ENCODE data around the gene SUSD1.
"Not testable (repeated sequence)": the region's sequence is repeated elsewhere in the genome, so short reads cannot be mapped to it uniquely, and the experiment has no call there.

The SUSD1 gene

DNA sequence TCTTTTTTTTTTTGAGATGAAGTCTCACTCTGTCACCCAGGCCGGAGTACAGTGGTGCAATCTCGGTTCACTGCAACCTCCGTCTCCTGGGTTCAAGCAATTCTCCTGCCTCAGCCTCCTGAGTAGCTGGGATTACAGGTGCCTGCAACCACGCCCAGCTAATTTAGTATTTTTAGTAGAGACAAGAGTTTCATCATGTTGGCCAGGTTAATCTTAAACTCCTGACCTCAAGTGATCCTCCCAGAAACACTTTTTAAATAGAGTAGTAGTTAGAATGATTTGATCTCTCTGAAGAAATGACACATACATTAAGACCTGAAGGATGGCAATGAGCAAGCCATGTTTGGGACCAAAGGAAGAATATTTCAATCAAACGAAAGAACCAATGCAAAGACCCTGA is 46.7 kb downstream of the SUSD1 start:
- DNase-seq = not testable (repeated sequence)

DNA sequence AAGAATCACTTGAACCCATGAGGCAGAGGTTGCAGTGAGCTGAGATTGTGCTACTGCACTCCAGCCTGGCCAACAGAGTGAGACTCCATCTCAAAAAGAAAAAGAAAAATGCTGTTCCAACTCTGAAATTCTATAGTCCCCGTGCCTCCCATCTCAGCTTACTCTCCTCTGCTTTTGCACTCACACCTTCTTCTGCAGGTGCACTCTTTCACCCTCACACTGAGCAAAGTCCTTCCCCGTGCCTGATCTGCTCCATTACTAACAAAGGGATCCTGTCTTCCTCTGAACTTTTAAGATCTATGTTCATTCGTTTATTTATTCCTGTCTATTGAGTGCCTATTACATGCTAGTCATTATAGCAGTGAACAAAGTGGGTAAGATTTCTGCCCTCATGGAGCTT is 47.8 kb downstream of the SUSD1 start:
- no peak for DNase-seq

DNA sequence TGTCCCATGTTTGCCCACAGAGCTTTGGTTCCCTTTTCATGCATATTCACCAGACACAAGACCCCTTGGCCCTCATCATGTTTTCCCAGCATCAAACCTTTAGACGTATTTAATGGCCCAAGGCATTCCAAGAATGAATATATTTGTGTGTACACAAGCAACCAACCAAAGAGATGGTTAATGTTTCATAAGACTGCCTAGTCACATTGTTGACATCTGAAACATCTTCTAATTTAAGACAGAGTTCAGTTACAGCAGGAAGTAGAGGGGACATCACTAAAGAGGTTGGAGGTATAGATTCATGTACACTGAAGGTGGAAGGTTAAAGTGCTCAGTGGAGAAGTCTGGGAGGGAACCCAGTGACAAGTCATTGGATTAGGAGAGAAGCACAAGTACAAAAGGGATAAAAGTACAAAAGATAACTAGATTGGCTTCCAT is 49.1 kb downstream of the SUSD1 start:
- no peak for DNase-seq

DNA sequence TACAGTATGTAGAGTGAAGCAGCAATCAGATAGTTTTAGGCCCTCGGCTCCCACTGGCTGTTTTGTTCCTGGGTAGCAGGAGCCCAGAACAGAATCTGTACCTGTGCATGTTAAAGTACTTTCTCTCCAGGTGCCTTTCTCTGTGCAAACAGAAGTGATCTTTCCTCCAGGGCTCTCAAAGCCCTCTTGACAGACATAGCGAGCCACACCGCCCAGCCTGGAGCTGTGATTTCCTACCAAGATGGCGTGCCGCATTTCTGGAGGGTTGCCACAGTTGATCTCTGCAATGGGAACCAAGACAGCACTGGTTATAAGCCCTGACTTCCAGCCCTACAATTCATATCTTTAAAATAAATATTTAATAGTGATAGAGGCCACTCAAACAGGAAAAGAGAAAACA is 50.9 kb downstream of the SUSD1 start:
- no peak for DNase-seq

DNA sequence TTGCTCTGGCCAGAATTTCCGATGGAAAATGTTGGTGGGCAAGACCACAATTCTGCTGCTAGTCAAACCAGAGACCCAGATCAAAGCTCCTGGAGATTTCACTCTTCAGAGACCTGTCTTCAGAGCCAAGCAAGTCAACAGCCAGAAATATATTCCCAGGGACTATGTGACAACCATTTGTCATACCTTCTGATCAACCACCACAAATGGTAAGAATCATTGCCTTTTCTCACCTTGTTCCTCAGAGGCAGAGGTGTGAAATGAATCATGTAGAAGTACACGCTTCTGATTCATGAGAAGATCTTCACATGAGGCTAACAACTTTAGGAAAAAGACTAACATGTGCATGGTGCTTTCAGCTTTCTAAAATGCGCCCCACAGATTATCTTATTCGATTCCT is 53.5 kb downstream of the SUSD1 start:
- no peak for DNase-seq

DNA sequence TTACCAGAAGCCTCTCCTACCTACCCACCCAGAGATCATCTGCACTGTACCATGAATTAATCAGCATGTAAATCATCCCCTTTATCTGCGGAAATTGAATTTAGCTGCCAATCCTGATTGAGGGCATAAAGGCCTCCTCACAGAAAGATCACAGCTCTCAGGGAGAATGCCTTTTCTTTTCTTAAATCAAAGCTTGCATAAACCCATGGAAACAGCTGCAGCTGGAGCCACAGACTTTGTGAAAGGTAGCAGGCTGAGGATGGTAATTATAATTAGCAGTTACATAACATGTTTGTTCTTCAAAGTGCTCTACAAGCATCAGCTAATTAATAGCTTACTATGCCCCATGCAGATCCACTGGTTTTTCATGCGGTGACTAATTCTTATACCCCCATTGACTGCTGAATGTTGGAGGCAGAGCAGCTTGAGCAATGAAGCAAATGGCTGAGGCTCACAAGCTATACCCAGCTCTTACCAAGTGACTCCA is 54.6 kb downstream of the SUSD1 start:
- no peak for DNase-seq

DNA sequence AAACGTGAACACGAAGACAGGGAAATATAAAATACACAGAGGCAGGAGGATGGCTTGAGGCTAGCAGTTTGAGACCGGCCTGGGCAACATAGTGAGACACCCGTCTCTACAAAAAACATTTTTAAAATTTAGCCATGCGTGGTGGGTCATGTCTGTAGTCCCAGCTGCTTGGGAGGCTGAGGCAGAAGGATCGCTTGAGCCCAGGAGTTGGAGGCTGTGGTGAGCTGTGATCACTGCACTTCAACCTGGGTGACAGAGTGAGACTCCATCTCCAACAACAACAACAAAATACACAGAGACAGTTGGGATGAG is 55.1 kb downstream of the SUSD1 start:
- DNase-seq = no peak

DNA sequence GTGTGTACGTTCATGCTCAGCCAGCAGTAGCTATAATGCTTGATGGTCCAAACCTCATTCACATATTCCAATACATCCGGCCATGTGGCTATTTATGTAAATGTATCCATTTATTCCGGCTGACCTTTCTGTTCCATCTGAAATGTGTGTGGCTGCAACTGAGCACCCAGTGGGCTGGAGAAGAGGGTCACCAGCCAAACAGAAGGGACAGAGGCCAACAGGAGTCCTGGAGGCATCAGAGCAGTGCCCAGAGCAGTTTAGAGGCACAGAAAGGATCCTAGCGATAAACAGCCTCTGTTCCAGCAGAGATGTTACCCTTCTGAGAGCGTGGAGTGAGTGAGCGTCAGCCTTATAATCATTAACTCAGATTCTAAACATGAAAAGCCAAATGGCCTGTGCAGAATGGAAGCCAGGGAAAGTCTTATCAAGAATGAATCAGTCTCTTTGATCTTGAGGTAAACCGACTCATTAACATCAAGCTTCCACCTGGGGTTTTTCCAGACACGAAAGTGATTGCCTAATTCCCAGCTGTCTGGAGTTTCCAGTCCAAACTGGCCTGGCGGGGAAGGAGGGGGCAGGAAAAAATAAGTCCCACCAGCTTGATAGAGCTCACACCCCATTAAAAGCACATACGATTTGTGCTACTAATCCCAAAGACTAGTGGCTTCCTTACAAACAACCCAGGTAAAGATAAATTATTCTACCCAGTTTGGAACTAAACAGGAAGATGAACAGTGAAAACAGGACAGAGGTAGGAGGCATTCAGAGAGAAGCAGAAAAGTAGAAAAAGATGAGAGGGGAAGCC is 55.7 kb downstream of the SUSD1 start:
- DNase-seq = no peak

DNA sequence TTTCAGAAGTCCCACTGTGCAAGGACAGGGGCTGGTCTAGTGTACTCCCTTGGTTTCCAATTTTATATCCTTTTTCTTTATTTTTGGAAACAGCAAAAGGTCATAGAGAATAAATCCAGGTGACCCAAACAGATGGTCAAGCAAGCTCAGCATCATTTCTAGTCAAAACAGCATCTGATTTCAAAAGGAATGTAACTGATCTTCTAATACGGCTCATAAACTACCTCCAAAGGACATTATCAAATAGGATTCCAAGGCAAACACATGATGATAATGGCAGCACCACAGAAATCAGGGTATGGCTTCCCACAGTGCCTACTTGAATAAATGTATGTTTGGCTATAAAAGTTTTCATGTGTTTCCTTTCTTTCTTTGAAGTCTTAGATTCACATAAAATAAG is 57.1 kb downstream of the SUSD1 start:
- DNase-seq = no peak

DNA sequence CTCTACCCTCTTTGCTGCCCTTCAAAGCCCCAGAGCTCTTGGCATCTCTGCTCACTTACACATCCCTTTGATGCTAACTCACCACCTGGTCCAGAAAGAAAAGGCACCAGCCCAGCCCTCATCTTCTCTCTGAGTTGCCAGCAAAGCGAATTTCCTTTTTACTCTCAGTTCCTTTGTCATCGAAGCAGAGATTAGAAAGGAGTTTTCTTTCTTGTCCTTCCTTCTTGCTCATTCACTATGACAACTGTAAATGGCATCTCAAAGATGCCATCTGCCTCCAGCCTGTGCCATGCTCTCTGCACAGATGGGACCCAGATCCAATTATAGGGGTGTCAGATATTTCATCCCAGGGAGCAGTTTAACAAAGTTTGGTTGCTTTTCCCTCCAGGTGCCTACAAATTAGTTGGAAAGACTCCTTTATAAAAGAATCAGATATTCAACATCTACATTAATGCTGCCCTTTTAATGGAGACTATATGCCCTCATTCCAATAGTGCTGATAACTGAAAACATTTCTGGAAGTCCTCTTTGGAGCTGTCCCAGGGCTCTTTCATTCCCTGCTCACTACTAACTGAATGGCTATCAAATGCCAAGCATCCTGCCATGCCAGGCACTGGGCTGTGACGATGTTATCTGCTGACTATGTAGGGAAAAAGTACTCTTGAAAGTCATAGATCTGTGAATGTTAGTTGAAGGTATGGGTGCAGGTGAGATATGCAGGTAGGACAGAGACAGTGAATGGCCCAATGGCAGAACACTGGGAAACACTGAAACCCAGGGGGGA is 58.9 kb downstream of the SUSD1 start:
- no peak for DNase-seq

DNA sequence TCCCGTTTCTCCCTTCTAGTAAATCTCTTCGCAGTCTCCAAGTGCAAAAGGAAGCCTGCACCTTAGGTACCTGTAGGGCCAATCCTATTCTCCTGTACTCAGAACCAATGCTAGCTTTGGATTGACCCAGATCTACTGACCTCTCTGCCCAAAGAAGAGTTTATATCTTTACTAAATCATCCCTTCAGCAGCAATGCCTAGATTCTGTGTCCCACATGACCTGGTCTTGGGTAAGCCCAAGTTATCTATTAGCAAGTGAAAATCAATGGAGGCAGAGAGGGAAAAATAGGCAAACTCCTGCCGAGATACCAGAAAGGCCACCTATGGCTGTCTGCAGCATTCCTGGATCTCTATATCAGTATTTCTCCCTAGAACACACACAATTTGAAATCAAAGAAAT is 60.0 kb downstream of the SUSD1 start:
- DNase-seq = no peak

DNA sequence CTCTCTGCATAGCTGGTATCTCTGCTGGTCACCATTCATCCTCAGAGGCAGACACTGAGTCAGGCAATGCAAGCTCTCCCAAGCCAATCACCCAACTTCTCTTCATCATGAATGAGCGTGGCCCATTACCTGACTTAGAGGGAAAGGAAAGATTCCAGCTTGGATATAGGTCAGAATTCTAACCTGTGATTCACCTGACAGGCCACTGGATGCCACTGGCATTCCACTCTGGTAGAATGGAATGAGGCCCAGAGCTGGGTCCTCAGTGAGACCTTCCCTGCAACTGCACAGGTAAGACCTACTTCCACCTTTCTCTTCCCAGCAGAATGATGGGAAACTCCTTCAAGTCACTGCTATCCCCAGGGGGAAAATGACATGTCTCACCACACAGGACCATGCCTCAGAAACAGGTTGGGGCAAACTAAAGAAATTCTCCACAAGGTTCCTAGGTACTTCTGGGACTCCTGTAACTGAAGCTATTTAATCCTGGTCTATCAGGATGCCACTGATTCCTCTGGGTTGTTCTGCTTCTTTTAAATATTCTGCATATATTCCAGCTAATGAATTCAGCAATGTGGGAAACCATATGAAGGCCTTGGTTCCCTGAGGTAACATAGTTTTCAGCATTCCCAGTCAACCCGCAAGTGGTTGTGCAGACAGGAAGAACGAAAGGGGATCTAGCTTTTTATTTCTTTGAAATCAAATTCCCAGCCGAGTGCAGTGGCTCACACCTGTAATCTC is 62.0 kb downstream of the SUSD1 start:
- no peak for DNase-seq

DNA sequence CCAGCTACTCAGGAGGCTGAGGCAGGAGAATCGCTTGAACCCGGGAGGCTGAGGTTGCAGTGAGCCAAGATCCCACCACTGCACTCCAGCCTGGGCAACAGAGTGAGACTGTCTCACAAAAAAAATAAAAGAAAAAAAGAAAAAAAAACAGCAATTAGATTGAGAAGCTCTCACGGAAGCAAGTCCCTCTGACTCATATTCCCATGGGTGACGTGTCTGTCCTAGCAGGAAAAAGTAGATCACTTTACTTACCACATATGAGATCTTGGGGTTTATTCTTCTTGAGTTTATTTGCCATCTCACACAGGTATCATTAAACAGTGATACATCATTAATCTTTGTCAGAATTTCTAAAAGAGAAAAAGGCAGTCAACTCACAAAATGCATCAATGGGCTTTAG is 62.6 kb downstream of the SUSD1 start:
- DNase-seq = no peak

DNA sequence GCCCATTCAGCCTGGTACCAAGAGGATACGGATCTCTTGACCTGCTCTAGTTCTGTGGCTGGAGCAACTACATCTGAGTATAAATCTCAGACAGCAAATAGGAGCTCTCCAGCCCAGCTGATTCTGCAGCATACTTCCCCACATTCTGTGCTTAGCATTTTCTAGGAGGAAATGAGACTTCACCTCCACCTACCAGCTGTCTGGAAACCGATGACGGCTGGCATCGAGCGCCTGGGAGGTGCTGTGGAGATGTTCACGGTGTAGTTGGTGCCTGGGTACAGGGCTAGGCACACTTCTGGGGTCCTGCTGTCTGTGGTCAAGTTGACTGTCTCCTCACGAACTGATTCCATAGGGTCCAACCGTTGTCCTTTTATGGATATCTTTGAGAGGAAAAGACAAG is 63.6 kb downstream of the SUSD1 start:
- DNase-seq = no peak

DNA sequence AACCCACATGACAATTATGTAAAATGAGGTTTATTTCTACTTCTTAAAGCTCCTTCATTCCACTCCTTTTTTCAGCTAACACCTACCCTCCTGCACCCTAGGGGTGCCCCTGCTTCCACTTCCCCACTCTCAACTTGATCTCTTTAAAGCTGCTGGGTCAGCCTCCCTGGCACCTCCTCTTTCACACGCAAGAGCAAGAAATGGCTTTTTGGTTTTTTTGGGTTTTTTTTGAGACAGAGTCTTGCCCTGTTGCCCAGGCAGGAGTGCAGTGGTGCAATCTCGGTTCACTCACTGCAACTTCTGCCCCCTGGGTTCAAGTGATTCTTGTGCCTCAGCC is 64.4 kb downstream of the SUSD1 start:
- DNase-seq = no peak

DNA sequence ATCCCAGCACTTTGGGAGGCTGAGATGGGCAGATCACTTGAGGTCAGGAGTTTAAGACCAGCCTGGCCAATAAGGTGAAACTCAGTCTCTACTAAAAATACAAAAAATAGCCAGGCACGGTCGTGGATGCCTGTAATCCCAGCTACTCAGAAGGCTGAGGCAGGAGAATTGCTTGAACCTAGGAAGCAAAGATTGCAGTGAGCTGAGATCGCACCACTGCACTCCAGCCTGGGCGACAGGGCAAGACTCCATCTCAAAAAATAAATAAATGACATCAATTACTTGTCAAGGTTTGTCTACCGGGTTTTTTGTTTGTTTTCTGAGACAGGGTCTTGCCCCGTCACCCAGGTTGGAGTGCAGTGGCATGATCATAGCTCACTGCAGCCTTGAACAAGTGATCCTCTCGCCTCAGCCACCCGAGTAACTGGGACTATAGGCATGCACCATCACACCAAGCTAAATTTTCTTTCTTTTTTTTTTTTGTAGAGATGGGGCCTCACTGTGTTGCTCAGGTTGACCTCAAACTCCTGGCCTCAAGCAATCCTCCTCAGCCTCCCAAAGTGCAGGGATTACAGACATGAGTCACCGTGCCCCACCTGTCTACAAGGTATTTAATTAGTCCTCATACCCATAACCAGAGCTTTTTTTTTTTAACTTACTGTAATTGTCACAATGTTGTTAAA is 64.9 kb downstream of the SUSD1 start:
- no peak for DNase-seq

DNA sequence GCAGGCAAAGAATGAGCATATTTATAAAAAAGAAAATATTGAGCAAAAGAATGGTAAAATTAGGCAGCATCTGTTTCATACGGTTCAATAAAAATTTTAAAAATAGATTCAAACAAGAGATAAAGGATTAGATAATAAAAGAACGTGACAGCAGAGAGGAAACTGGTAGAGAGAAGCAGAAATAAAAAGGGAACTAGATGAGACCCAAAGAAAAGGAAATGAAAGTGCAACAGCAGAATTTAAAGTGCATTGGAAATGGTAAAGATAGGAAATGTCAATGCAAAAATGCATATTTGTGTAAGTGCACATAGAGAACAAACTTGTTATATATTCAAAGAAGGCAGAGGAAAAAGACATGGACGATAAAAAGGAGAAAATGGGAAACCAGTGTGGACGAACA is 70.2 kb downstream of the SUSD1 start:
- no peak for DNase-seq

DNA sequence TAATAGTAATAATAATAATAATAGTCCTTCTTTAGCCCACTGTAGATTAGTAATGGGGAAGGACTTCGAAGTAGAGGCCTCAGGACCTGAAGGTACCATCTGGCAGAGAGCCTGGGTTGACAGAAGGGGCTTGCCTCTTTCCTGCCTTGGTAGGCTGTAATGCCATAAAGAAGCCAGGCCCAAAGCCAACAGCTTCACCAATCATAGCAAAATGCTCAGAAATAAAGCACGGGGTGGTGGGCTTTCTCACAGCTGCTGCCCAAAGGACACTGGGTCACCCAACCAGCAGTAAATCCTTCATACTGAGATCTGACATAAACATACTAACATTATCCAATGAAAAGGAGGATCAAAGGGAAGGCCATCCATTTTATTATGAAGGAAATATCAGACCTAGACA is 70.7 kb downstream of the SUSD1 start:
- no peak for DNase-seq

DNA sequence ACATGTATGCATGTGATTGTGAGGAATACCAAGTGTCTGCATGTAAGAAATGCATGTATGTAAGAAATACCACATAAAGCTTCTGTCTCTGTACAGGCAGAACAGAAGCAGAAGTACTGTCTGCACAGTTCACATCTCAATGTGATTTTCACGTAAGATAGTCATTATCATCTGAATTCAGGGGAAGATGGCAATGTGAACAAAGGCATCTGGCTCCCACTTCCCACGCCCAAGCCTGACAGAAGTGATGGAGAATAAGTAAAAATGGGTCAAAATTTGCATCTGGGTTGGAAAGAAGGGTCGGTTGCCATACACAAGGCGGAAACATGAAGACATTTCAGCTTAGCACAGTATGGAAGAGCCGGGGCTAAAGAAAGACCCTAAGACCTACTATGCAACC is 71.7 kb downstream of the SUSD1 start:
- no peak for DNase-seq

DNA sequence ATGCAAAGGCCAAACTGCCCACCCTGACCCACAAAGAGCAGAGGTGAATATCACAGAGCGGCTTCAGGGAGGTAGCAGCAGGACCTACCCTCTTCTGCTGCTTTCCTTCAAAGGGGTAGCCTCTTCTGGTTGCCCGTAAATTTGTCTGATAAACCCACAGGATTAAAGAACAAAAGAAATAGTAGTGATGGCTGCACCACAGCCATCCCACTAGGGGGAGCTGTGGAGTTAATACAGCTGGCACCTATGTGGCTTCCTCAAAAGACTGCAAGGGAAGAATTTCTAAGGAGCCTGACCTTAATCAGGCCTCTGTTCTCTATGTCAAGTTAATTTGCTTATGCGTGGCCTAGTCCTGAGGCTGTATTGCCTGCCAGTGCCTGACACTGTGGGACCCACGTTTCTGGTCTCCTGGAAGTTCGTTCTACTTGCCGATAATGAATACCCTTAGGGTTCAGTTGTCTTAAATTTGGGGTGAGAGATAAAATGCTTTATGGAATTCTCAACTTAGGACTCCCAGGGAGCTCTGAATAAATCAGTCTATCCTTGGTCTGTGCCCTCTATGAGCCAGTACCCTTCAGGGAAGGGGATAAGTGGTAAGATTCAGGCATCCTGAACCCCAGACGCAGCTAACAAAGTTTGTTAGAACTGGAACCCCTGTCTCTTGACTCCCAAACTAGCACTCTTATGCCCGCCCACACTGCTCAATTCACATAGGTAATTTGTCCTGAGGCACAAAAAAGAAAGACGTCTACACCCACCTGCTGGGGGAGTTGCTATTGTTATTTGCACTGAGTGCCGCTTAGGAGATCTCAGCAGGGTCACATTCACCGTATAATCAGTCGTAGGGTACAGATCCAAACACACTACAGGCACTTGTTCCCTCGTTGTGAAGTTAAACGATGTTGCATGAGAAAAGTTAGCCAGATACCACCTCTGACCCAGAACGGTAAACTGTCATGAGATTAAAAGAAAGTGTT is 77.1 kb downstream of the SUSD1 start:
- peak; percentile 43 for DNase-seq

DNA sequence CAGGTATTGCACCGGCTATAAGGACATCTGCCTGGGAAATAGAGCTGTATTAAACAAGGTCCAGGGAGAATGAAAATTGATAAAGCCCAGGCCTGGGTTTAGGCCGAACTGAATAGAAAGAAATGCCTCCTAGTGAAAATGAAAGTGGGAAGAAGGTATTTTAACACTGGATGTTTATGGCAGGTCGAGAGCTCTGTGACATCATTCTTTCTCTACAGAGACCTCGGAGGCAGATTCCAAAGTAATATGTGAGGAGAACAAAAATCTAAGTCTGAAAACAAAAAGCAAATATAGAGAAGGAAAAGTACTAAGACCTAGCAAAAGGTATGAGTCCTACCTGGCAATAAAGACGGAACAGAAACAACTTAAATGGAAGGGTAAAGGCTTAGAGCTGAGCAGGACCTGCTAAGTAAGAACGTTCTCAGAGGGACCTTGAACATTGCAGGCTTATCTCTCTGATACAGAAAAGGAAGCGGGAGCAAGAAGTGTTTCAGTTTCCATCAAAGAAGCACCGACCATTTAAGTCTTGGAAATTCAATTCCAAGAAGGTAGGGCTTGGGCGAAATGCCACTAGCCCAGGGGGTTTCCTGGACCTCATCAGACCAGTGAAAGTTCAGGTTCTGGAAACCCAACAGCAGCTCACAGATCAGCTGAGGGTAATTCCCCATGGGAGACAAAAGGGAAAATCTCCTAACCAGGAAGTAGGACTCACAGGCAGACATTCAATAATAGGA is 80.0 kb downstream of the SUSD1 start:
- no peak for DNase-seq
